Measurements from ENCODE around the gene THOC7. TPM values are rescaled to one million over a fixed set of nuclear protein-coding genes. Genes with fewer than 3 reads are reported as not detected.

THOC7 gene
- total and polyA plus RNA-seq, 2 experiments from 2014 or later, result 49.1 to 115 TPM

- no peaks in the 10 kb centered on the region for H3K9me3 ChIP-seq (ENCODE audit: low read depth)
- H3K4me3 ChIP-seq, result no peak overlapping the region
- H3K36me3 ChIP-seq, result no peaks in the 10 kb centered on the region
- DNase-seq (ENCODE audit: low read depth in 1 of 2, low spot score in 1 of 2), result peak; percentile 74 to 76
- H3K27me3 ChIP-seq, result peaks cover 15% of the 10 kb centered on the region
- TF ChIP-seq CTCF (IDR thresholded peaks at IDR 0.05; ENCODE audit: low read depth, low read length), result peak; percentile 78
- no peaks in the 10 kb centered on the region for H3K4me1 ChIP-seq (ENCODE audit: low read depth)
- no peak overlapping the region for H3K27ac ChIP-seq
Measured at GRCh38 chr3:63818282-63819150, 45.1 kb downstream of the THOC7 start.

- Histone ChIP-seq H3K27me3 (peaks cover 15% of the 10 kb centered on the region), H3K9me3 (ENCODE audit: low read depth) (no peaks in the 10 kb centered on the region)
- TF ChIP-seq CTCF (IDR thresholded peaks at IDR 0.05; ENCODE audit: low read depth, low read length), result no peak
Measured at GRCh38 chr3:63817225-63817624, 46.4 kb downstream of the THOC7 start.

GRCh38 chr3:63814237-63814636 is 49.4 kb downstream of the THOC7 start:
- no peaks in the 10 kb centered on the region for H3K9me3 ChIP-seq (ENCODE audit: low read depth)
- no peak overlapping the region for H3K4me3 ChIP-seq
- no peak for TF ChIP-seq CTCF (IDR thresholded peaks at IDR 0.05; ENCODE audit: low read depth, low read length)
- peaks cover 11% of the 10 kb centered on the region for H3K27me3 ChIP-seq
- H3K36me3 ChIP-seq, result no peaks in the 10 kb centered on the region
- H3K27ac ChIP-seq, result no peak overlapping the region
- DNase-seq (ENCODE audit: low read depth in 1 of 2, low spot score in 1 of 2), result peak in 1 of 2 donors; percentile 42
- no peaks in the 10 kb centered on the region for H3K4me1 ChIP-seq (ENCODE audit: low read depth)

More at GRCh38 chr3:63817225-63817624, 46.4 kb downstream of the THOC7 start:
- no peak for DNase-seq (ENCODE audit: low read depth in 1 of 2, low spot score in 1 of 2)
- no peak overlapping the region for H3K27ac ChIP-seq
- no peaks in the 10 kb centered on the region for H3K36me3 ChIP-seq
- no peak overlapping the region for H3K4me3 ChIP-seq
- no peaks in the 10 kb centered on the region for H3K4me1 ChIP-seq (ENCODE audit: low read depth)

GRCh38 chr3:63809607-63810006 is 54.0 kb downstream of the THOC7 start:
- Histone ChIP-seq H3K4me1 (ENCODE audit: low read depth) (no peaks in the 10 kb centered on the region), H3K9me3 (ENCODE audit: low read depth) (no peaks in the 10 kb centered on the region), H3K36me3 (no peaks in the 10 kb centered on the region), H3K27me3 (no peaks in the 10 kb centered on the region), H3K4me3 (no peak overlapping the region), H3K27ac (no peak overlapping the region)
- TF ChIP-seq CTCF (IDR thresholded peaks at IDR 0.05; ENCODE audit: low read depth, low read length), result no peak
- DNase-seq (ENCODE audit: low read depth in 1 of 2, low spot score in 1 of 2), result no peak

- DNase-seq (ENCODE audit: low read depth in 1 of 2, low spot score in 1 of 2), result no peak
- no peak for TF ChIP-seq CTCF (IDR thresholded peaks at IDR 0.05; ENCODE audit: low read depth, low read length)
- no peak overlapping the region for H3K4me3 ChIP-seq
- H3K36me3 ChIP-seq, result no peaks in the 10 kb centered on the region
- no peaks in the 10 kb centered on the region for H3K9me3 ChIP-seq (ENCODE audit: low read depth)
- H3K27ac ChIP-seq, result no peak overlapping the region
- H3K27me3 ChIP-seq, result no peaks in the 10 kb centered on the region
- H3K4me1 ChIP-seq (ENCODE audit: low read depth), result no peaks in the 10 kb centered on the region
Measured at GRCh38 chr3:63808633-63809032, 55.0 kb downstream of the THOC7 start.

Measured in cardiac muscle cell (in vitro differentiated cells and primary cell).